Activated naive CD4-positive, alpha-beta T cell treated with anti-CD3 and anti-CD28 coated beads, Interleukin-2, amount 50 U/mL, for 72 hours (primary cell): Measurements from ENCODE around the gene NR2C2AP. TPM values are rescaled to one million over a fixed set of nuclear protein-coding genes. Genes with fewer than 3 reads are reported as not detected.
"Not testable (repeated sequence)": the region's sequence is repeated elsewhere in the genome, so short reads cannot be mapped to it uniquely, and the experiment has no call there.

Source experiments
- ATAC-seq, 2 donors: fragments of 150-1000 bp; cut with Tn5 transposase; 2 replicates each; pipeline ENCODE4 v1.10.0; 2021; ENCODE audit warnings: mild to moderate bottlenecking in 2 of 2, moderate library complexity in 2 of 2
- DNase-seq, 2 donors: peaks; one replicate each; pipeline ENCODE4 v3.0.0; 2021 to 2022; ENCODE audit warnings: low spot score in 2 of 2
- H3K27ac Mint-ChIP-seq, 2 donors: one replicate each; pipeline ENCODE4 v1.8.0; 2022; ENCODE audit warnings: mild to moderate bottlenecking in 2 of 2, mixed read lengths in 2 of 2
- H3K36me3 Mint-ChIP-seq, 2 donors: one replicate each; pipeline ENCODE4 v1.8.0; 2022; ENCODE audit warnings: mixed read lengths in 2 of 2
- H3K9me3 Mint-ChIP-seq, 2 donors: one replicate each; pipeline ENCODE4 v1.8.0; 2022; ENCODE audit warnings: mixed read lengths in 2 of 2
- total RNA-seq, 2 donors: library from RNA; stranded (reverse); gene quantifications; one replicate each; pipeline ENCODE4 v1.2.3, GENCODE V29; 2022

NR2C2AP gene
- total RNA-seq, 2 donors from 2014 or later = 34.4 to 38.6 TPM

GRCh38 chr19:19223636-19224035 lies 20.4 kb upstream of the NR2C2AP start:
- DNase-seq (no peak), ATAC-seq (no peak)
- no peak overlapping the region for H3K27ac Mint-ChIP-seq
- no peaks in the 10 kb centered on the region for H3K36me3 Mint-ChIP-seq
- H3K9me3 Mint-ChIP-seq = no peaks in the 10 kb centered on the region

GRCh38 chr19:19223060-19223459 lies 19.8 kb upstream of the NR2C2AP start:
- Mint-ChIP-seq H3K27ac (no peak overlapping the region), H3K36me3 (no peaks in the 10 kb centered on the region), H3K9me3 (no peaks in the 10 kb centered on the region)
- no peak for ATAC-seq
- DNase-seq = no peak

GRCh38 chr19:19221000-19221399 lies 17.8 kb upstream of the NR2C2AP start:
- H3K9me3 Mint-ChIP-seq, H3K27ac Mint-ChIP-seq, ATAC-seq, DNase-seq, H3K36me3 Mint-ChIP-seq: not testable (repeated sequence)

- Mint-ChIP-seq H3K36me3 (no peaks in the 10 kb centered on the region), H3K27ac (no peak overlapping the region), H3K9me3 (no peaks in the 10 kb centered on the region)
- DNase-seq (no peak), ATAC-seq (no peak)
These were observed 15.7 kb upstream of the NR2C2AP start for GRCh38 chr19:19218911-19219310.

- DNase-seq (no peak), ATAC-seq (no peak)
- no peaks in the 10 kb centered on the region for H3K9me3 Mint-ChIP-seq
- H3K36me3 Mint-ChIP-seq = peaks cover 0 to 5% of the 10 kb centered on the region in 2 donors
- H3K27ac Mint-ChIP-seq = no peak overlapping the region
These were observed 13.9 kb upstream of the NR2C2AP start for GRCh38 chr19:19217099-19217498.

- no peak overlapping the region for H3K27ac Mint-ChIP-seq
- peak; percentile 43 to 77 for ATAC-seq
- no peak for DNase-seq
- no peaks in the 10 kb centered on the region for H3K9me3 Mint-ChIP-seq
- H3K36me3 Mint-ChIP-seq = peaks cover 0 to 5% of the 10 kb centered on the region in 2 donors
These were observed 12.6 kb upstream of the NR2C2AP start for GRCh38 chr19:19215792-19216191.

GRCh38 chr19:19214892-19215291 lies 11.7 kb upstream of the NR2C2AP start:
- no peak for ATAC-seq
- H3K9me3 Mint-ChIP-seq = no peaks in the 10 kb centered on the region
- peak in 1 of 2 donors; percentile 46 for DNase-seq
- peaks cover 0 to 5% of the 10 kb centered on the region in 2 donors for H3K36me3 Mint-ChIP-seq
- H3K27ac Mint-ChIP-seq = no peak overlapping the region

- Mint-ChIP-seq H3K36me3 (peaks cover 0 to 5% of the 10 kb centered on the region in 2 donors), H3K27ac (no peak overlapping the region), H3K9me3 (no peaks in the 10 kb centered on the region)
- no peak for DNase-seq
- no peak for ATAC-seq
These were observed 10.9 kb upstream of the NR2C2AP start for GRCh38 chr19:19214159-19214490.

GRCh38 chr19:19213426-19214158 lies 10.4 kb upstream of the NR2C2AP start:
- Mint-ChIP-seq H3K9me3 (no peaks in the 10 kb centered on the region), H3K27ac (no peak overlapping the region), H3K36me3 (peaks cover 0 to 5% of the 10 kb centered on the region in 2 donors)
- no peak for DNase-seq
- ATAC-seq = no peak

- Mint-ChIP-seq H3K36me3 (peaks cover 0 to 5% of the 10 kb centered on the region in 2 donors), H3K9me3 (no peaks in the 10 kb centered on the region), H3K27ac (no peak overlapping the region)
- no peak for ATAC-seq
- no peak for DNase-seq
These were observed 9.7 kb upstream of the NR2C2AP start for GRCh38 chr19:19212916-19213315.

GRCh38 chr19:19211499-19212420 lies 8.5 kb upstream of the NR2C2AP start, which contains the start of gene NCAN:
NCAN (plus strand) TSS chr19:19211958; CDS start chr19:19216954, 4,996 bp downstream.
- H3K9me3 Mint-ChIP-seq = peaks cover 0 to 11% of the 10 kb centered on the region in 2 donors
- peaks cover 0 to 5% of the 10 kb centered on the region in 2 donors for H3K36me3 Mint-ChIP-seq
- DNase-seq = no peak
- no peak within 1 kb of the TSS for H3K27ac Mint-ChIP-seq
- no peak for ATAC-seq

- Mint-ChIP-seq H3K9me3 (peaks cover 0 to 12% of the 10 kb centered on the region in 2 donors), H3K36me3 (peaks cover under 1 to 5% of the 10 kb centered on the region in 2 donors), H3K27ac (no peak overlapping the region)
- DNase-seq (no peak), ATAC-seq (no peak)
These were observed 6.2 kb upstream of the NR2C2AP start for GRCh38 chr19:19209372-19209771.

GRCh38 chr19:19207637-19208572 lies 4.7 kb upstream of the NR2C2AP start:
- Mint-ChIP-seq H3K27ac (no peak overlapping the region), H3K36me3 (peaks cover 5 to 10% of the 10 kb centered on the region in 2 donors), H3K9me3 (peaks cover 0 to 16% of the 10 kb centered on the region in 2 donors)
- DNase-seq (no peak), ATAC-seq (no peak)

GRCh38 chr19:19206938-19207337 lies 3.7 kb upstream of the NR2C2AP start:
- no peak overlapping the region for H3K27ac Mint-ChIP-seq
- H3K9me3 Mint-ChIP-seq = peaks cover 0 to 16% of the 10 kb centered on the region in 2 donors
- H3K36me3 Mint-ChIP-seq = peaks cover 14 to 20% of the 10 kb centered on the region in 2 donors
- no peak for ATAC-seq
- no peak for DNase-seq

GRCh38 chr19:19205416-19206410 lies 2.5 kb upstream of the NR2C2AP start:
- Mint-ChIP-seq H3K36me3 (peaks cover 18 to 22% of the 10 kb centered on the region in 2 donors), H3K9me3 (peaks cover 0 to 16% of the 10 kb centered on the region in 2 donors), H3K27ac (no peak overlapping the region)
- ATAC-seq = no peak
- no peak for DNase-seq
